WTC11 (cell line): ENCODE measurements around the gene CIB1. TPM values are rescaled to one million over a fixed set of nuclear protein-coding genes. Genes with fewer than 3 reads are reported as not detected.

Source experiments
- ATAC-seq: fragments of 200-7000 bp; cut with Tn5 transposase; 2 replicates; pipeline ENCODE4 v1.10.0; 2021; ENCODE audit warnings: mild to moderate bottlenecking, moderate library complexity
- CTCF ChIA-PET: fragments of 300-600 bp; sonication (Branson Sonifier 250); formaldehyde crosslinking; loops from one replicate; lab custom pipeline; 2021; ENCODE audit warnings: antibody characterized with exemption; lab: Charles Lee
- POLR2A ChIA-PET: fragments of 350-600 bp; sonication (Branson Sonifier 250); formaldehyde crosslinking; loops from one replicate; lab custom pipeline; 2021; ENCODE audit warnings: antibody characterized with exemption; lab: Charles Lee
- DNase-seq: peaks from one replicate; pipeline ENCODE4 v3.0.0; 2021; ENCODE audit warnings: low spot score
- H3K27ac Mint-ChIP-seq: 2 replicates; pipeline ENCODE4 v1.8.0; 2021; ENCODE audit warnings: mixed read lengths
- H3K27me3 Mint-ChIP-seq: 2 replicates; pipeline ENCODE4 v1.8.0; 2021; ENCODE audit warnings: low read depth, mild to moderate bottlenecking, moderate library complexity, mixed read lengths
- H3K36me3 Mint-ChIP-seq: 2 replicates; pipeline ENCODE4 v1.8.0; 2021; ENCODE audit warnings: mixed read lengths
- H3K4me1 Mint-ChIP-seq: 2 replicates; pipeline ENCODE4 v1.8.0; 2022; ENCODE audit warnings: mixed read lengths
- H3K4me3 Mint-ChIP-seq: 2 replicates; pipeline ENCODE4 v1.8.0; 2021; ENCODE audit warnings: mild to moderate bottlenecking, moderate library complexity, mixed read lengths
- H3K9me3 Mint-ChIP-seq: 2 replicates; pipeline ENCODE4 v1.8.0; 2021; ENCODE audit warnings: mixed read lengths
- CBFB ChIP-seq: sonication (generic); formaldehyde crosslinking; IDR thresholded peaks from 2 replicates; pipeline ENCODE4 v1.8.1; 2022; ENCODE audit warnings: mild to moderate bottlenecking, low read depth, missing genetic modification reagents
- CREM ChIP-seq: sonication (generic); formaldehyde crosslinking; IDR thresholded peaks from 2 replicates; pipeline ENCODE4 v1.8.1; 2022; ENCODE audit warnings: mild to moderate bottlenecking, missing genetic modification reagents, moderate library complexity
- FOXK1 ChIP-seq: sonication (generic); formaldehyde crosslinking; IDR thresholded peaks from 2 replicates; pipeline ENCODE4 v1.8.0; 2022; ENCODE audit warnings: mild to moderate bottlenecking, moderate library complexity, missing genetic modification reagents
- GABPB1 ChIP-seq: sonication (generic); formaldehyde crosslinking; IDR thresholded peaks from 2 replicates; pipeline ENCODE4 v1.8.1; 2023; ENCODE audit warnings: mild to moderate bottlenecking, missing genetic modification reagents
- HMGA2 ChIP-seq: fragments of 250-450 bp; sonication (Bioruptor Pico); IDR thresholded peaks from 2 replicates; pipeline ENCODE4 v1.4.0; 2021; ENCODE audit warnings: mild to moderate bottlenecking, moderate library complexity
- NFYB ChIP-seq: sonication (generic); formaldehyde crosslinking; conservative IDR thresholded peaks from 2 replicates; pipeline ENCODE4 v1.8.0; 2022; ENCODE audit warnings: low read depth, missing genetic modification reagents
- PRRX2 ChIP-seq: fragments of 250-450 bp; sonication (Bioruptor Pico); IDR thresholded peaks from 2 replicates; pipeline ENCODE4 v1.8.0; 2021; ENCODE audit warnings: mild to moderate bottlenecking
- SOX15 ChIP-seq: fragments of 250-450 bp; sonication (Bioruptor Pico); IDR thresholded peaks from 2 replicates; pipeline ENCODE4 v1.9.0; 2021; ENCODE audit warnings: mild to moderate bottlenecking
- SP1 ChIP-seq: sonication (generic); formaldehyde crosslinking; conservative IDR thresholded peaks from 2 replicates; pipeline ENCODE4 v1.8.1; 2022; ENCODE audit warnings: missing genetic modification reagents
- ZNF121 ChIP-seq: sonication (generic); formaldehyde crosslinking; IDR thresholded peaks from 2 replicates; pipeline ENCODE4 v1.8.0; 2023; ENCODE audit warnings: missing genetic modification reagents
- ZNF232 ChIP-seq: sonication (generic); formaldehyde crosslinking; IDR thresholded peaks from 2 replicates; pipeline ENCODE4 v1.8.0; 2022; ENCODE audit warnings: mild to moderate bottlenecking, missing genetic modification reagents
- ZNF263 ChIP-seq: sonication (generic); formaldehyde crosslinking; IDR thresholded peaks from 2 replicates; pipeline ENCODE4 v1.8.1; 2022; ENCODE audit warnings: low read depth, mild to moderate bottlenecking, moderate library complexity, missing genetic modification reagents
- total RNA-seq: library from RNA; stranded (reverse); gene quantifications from 3 replicates; pipeline ENCODE4 v1.2.3, GENCODE V29; 2021
- TF ChIP-seq, protein P1 (sequence below): sonication (generic); formaldehyde crosslinking; IDR thresholded peaks from 2 replicates; pipeline ENCODE4 v1.8.1; 2023; ENCODE audit warnings: mild to moderate bottlenecking, missing genetic modification reagents
- TF ChIP-seq, protein P2 (sequence below): sonication (generic); formaldehyde crosslinking; IDR thresholded peaks from 2 replicates; pipeline ENCODE4 v1.8.0; 2022; ENCODE audit warnings: mild to moderate bottlenecking, missing genetic modification reagents
- TF ChIP-seq, protein P3 (sequence below): fragments of 250-450 bp; sonication (Bioruptor Pico); conservative IDR thresholded peaks from 2 replicates; pipeline ENCODE4 v1.9.0; 2021; ENCODE audit warnings: mild to moderate bottlenecking
- TF ChIP-seq, protein P4 (sequence below): sonication (generic); formaldehyde crosslinking; IDR thresholded peaks from 2 replicates; pipeline ENCODE4 v1.8.0; 2023; ENCODE audit warnings: mild to moderate bottlenecking, missing genetic modification reagents
- TF ChIP-seq, protein P5 (sequence below): sonication (generic); formaldehyde crosslinking; IDR thresholded peaks from 2 replicates; pipeline ENCODE4 v1.8.1; 2022; ENCODE audit warnings: low read depth, missing genetic modification reagents, borderline replicate concordance
- TF ChIP-seq, protein P6 (sequence below): fragments of 250-450 bp; sonication (Bioruptor Pico); IDR thresholded peaks from 2 replicates; pipeline ENCODE4 v1.8.0; 2021; ENCODE audit warnings: mild to moderate bottlenecking

The CIB1 gene
- total RNA-seq, 1 experiment from 2014 or later = 29.6 TPM

DNA sequence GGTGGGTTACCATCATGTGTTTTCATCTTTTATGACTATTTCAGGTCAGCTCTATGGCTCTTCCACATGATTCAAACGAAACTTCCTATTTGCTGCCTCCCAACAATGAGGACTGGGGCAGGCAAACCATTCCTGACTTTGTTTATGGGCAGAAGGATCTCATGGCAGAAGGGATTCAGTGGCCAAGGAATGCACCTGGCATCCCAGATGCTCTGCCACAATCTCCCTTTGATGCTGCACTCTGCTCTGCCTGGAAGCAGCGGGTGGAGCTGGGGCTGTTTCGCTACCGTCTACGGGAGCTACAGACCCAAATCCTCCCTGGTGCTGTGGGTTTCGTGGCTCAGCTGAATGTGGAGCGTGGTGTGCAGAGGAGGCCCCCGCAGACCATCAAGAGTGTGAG lies 7.1 kb upstream of the CIB1 start (continued):
- TF ChIP-seq, protein P1, sequence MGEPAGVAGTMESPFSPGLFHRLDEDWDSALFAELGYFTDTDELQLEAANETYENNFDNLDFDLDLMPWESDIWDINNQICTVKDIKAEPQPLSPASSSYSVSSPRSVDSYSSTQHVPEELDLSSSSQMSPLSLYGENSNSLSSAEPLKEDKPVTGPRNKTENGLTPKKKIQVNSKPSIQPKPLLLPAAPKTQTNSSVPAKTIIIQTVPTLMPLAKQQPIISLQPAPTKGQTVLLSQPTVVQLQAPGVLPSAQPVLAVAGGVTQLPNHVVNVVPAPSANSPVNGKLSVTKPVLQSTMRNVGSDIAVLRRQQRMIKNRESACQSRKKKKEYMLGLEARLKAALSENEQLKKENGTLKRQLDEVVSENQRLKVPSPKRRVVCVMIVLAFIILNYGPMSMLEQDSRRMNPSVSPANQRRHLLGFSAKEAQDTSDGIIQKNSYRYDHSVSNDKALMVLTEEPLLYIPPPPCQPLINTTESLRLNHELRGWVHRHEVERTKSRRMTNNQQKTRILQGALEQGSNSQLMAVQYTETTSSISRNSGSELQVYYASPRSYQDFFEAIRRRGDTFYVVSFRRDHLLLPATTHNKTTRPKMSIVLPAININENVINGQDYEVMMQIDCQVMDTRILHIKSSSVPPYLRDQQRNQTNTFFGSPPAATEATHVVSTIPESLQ (CRISPR knock-in tag) = no peak
- TF ChIP-seq GABPB1 (CRISPR knock-in tag) (no peak), CBFB (no peak), NFYB (CRISPR knock-in tag) (no peak), HMGA2 (CRISPR knock-in tag) (no peak)

DNA sequence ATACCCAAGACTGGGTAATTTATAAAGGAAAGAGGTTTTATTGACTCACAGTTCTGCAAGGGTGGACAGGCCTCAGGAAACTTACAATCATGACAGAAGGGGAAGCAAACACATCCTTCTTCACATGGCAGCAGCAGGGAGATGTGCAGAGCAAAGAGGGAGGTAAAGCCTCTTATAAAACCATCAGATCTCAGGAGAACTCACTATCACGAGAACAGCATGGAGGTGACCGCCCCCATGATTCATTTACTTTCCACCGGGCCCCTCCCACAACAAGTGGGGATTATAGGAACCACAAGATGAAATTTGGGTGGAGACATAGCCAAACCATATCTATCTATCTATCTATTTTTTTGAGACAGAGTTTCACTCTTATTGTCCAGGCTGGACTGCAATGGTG lies 5.6 kb upstream of the CIB1 start:
- no peak for TF ChIP-seq ZNF263 (CRISPR knock-in tag)
- TF ChIP-seq, protein P2, sequence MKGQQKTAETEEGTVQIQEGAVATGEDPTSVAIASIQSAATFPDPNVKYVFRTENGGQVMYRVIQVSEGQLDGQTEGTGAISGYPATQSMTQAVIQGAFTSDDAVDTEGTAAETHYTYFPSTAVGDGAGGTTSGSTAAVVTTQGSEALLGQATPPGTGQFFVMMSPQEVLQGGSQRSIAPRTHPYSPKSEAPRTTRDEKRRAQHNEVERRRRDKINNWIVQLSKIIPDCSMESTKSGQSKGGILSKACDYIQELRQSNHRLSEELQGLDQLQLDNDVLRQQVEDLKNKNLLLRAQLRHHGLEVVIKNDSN (CRISPR knock-in tag) = no peak
- TF ChIP-seq SOX15 (CRISPR knock-in tag) = no peak
- no peak for TF ChIP-seq PRRX2 (CRISPR knock-in tag)
- TF ChIP-seq, protein P3, sequence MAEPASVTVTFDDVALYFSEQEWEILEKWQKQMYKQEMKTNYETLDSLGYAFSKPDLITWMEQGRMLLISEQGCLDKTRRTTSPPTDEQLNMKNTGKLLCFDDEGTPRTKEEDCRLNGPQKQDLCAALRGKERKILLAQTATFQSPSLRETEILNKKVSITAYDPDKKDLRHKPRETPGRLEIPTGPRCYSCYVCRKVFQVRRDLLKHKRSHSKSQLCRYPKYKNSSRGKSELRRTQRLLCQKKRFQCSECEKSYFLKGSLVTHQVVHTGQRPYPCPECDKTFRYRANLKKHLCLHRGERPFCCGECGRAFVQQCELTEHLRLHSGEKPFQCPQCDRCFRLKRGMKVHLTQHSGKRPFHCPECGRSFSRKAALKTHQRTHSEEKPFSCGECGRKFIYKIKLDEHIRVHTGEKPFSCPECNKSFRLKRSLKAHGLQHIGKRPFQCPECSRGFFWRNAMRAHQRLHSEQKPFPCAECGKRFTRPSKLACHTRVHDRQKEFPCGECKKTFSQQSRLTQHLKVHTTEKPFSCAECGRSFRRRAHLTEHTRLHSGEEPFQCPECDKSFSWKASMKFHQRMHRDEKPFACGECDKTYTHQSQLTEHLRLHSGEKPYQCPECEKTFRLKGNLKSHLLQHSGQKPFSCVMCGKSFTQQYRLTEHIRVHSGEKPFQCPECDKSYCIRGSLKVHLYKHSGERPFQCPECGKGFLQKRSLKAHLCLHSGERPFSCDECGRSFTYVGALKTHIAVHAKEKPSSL (CRISPR knock-in tag) = no peak
- H3K27me3 Mint-ChIP-seq = no peaks in the 10 kb centered on the region
- no peak for ATAC-seq
- peaks cover 10% of the 10 kb centered on the region; the same call in 1 of the 2 replicates for H3K36me3 Mint-ChIP-seq
- no peak for DNase-seq
- ChIA-PET POLR2A (no interaction called here), CTCF (interaction anchor here (0.6 kb wide), 1 partner anchor 54 kb away, joined by 3 read pairs; no protein-coding TSS in a partner anchor)
- peaks cover 8% of the 10 kb centered on the region for H3K4me1 Mint-ChIP-seq
- H3K9me3 Mint-ChIP-seq = no peaks in the 10 kb centered on the region
- no peak overlapping the region for H3K27ac Mint-ChIP-seq
- no peak overlapping the region for H3K4me3 Mint-ChIP-seq

DNA sequence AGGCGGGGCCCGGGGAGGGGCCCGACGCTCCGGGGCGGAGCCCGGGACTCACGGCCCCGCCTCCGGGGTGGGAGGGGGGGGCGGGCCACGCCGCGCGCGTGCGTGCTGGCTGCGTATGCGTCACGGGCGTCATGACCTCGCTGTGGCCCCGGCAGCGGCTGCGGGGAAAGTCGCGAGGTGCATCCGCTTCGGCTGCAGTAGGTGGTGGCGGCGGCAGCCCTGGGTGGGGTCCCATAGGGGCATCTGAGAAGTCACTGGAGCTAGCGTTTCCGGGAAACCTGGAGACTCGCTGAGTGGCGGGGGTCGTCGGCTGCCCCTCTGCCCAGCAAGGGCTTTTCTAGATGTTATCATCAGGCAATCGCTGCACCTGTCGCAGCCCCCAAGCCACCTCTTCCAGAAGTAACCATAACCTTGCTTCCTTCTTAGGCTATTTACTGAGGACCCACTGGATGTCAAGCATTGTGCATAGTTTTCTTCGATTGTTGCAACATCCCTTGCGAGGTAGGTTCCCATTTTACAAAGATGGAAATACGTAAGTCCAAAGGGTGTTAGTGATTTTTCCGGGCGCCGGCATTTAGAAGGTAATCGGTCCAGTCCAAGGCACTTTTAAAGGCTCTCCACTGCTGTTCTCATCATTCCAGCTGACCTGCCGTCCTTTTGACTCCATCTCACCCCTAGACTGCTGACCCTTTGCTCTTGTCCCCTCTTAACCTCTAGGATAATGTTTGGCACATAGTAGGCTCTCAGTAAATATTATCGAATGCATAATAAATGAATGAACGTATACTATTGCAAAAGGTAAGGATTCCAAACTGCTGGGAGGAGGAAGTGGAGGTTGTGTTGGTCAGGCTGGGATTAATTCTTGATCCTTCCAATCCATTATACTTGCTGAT lies 601 bp upstream of the CIB1 start, which contains the start of gene GDPGP1:
GDPGP1 (plus strand) TSS at position 114 of the 893 bp plus-strand sequence. CDS start 6,700 bp downstream, outside the sequence.
- no peaks in the 10 kb centered on the region for H3K27me3 Mint-ChIP-seq
- no peak for DNase-seq
- H3K9me3 Mint-ChIP-seq = no peaks in the 10 kb centered on the region
- POLR2A ChIA-PET = interaction anchor here (0.5 to 1.8 kb wide), 10 partner anchors 13 to 132 kb away, joined by 3 to 11 read pairs (median 6); partner anchors contain the start of genes IDH2, NGRN, SEMA4B and TTLL13
- peaks cover 16% of the 10 kb centered on the region for H3K36me3 Mint-ChIP-seq
- peak within 1 kb of the TSS; percentile 25 for H3K27ac Mint-ChIP-seq
- peaks cover 16% of the 10 kb centered on the region for H3K4me1 Mint-ChIP-seq
- ATAC-seq = peak; percentile 13
- CTCF ChIA-PET = interaction anchor here (0.7 to 3.2 kb wide), 32 partner anchors 13 to 495 kb away, joined by 3 to 66 read pairs (median 6); partner anchors contain the start of genes IDH2, NGRN, SEMA4B and TTLL13
- H3K4me3 Mint-ChIP-seq = peak within 1 kb of the TSS; percentile 72
- TF ChIP-seq, protein P2 (CRISPR knock-in tag) = no peak
- TF ChIP-seq GABPB1 (CRISPR knock-in tag) = no peak
- no peak for TF ChIP-seq ZNF232 (CRISPR knock-in tag)
- TF ChIP-seq FOXK1 = 0 out of 2 replicates have a peak, but pooled peaks have one; percentile 32
- TF ChIP-seq SP1 (CRISPR knock-in tag) = peak; percentile 92
- TF ChIP-seq HMGA2 (CRISPR knock-in tag) = no peak
- 0 out of 2 replicates have a peak, but pooled peaks have one; percentile 70 for TF ChIP-seq CREM
- TF ChIP-seq, protein P4, sequence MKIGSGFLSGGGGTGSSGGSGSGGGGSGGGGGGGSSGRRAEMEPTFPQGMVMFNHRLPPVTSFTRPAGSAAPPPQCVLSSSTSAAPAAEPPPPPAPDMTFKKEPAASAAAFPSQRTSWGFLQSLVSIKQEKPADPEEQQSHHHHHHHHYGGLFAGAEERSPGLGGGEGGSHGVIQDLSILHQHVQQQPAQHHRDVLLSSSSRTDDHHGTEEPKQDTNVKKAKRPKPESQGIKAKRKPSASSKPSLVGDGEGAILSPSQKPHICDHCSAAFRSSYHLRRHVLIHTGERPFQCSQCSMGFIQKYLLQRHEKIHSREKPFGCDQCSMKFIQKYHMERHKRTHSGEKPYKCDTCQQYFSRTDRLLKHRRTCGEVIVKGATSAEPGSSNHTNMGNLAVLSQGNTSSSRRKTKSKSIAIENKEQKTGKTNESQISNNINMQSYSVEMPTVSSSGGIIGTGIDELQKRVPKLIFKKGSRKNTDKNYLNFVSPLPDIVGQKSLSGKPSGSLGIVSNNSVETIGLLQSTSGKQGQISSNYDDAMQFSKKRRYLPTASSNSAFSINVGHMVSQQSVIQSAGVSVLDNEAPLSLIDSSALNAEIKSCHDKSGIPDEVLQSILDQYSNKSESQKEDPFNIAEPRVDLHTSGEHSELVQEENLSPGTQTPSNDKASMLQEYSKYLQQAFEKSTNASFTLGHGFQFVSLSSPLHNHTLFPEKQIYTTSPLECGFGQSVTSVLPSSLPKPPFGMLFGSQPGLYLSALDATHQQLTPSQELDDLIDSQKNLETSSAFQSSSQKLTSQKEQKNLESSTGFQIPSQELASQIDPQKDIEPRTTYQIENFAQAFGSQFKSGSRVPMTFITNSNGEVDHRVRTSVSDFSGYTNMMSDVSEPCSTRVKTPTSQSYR (CRISPR knock-in tag) = no peak
- TF ChIP-seq, protein P5, sequence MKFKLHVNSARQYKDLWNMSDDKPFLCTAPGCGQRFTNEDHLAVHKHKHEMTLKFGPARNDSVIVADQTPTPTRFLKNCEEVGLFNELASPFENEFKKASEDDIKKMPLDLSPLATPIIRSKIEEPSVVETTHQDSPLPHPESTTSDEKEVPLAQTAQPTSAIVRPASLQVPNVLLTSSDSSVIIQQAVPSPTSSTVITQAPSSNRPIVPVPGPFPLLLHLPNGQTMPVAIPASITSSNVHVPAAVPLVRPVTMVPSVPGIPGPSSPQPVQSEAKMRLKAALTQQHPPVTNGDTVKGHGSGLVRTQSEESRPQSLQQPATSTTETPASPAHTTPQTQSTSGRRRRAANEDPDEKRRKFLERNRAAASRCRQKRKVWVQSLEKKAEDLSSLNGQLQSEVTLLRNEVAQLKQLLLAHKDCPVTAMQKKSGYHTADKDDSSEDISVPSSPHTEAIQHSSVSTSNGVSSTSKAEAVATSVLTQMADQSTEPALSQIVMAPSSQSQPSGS (CRISPR knock-in tag) = no peak
- TF ChIP-seq, protein P6, sequence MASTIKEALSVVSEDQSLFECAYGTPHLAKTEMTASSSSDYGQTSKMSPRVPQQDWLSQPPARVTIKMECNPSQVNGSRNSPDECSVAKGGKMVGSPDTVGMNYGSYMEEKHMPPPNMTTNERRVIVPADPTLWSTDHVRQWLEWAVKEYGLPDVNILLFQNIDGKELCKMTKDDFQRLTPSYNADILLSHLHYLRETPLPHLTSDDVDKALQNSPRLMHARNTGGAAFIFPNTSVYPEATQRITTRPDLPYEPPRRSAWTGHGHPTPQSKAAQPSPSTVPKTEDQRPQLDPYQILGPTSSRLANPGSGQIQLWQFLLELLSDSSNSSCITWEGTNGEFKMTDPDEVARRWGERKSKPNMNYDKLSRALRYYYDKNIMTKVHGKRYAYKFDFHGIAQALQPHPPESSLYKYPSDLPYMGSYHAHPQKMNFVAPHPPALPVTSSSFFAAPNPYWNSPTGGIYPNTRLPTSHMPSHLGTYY (CRISPR knock-in tag) = no peak
- TF ChIP-seq ZNF121 (CRISPR knock-in tag) = no peak
